AG09309 (cell line): ENCODE data around the gene KIF6.
A peak's percentile ranks its signal among the peaks of the same experiment; 100 is the strongest.

Experiments
- DNase-seq: peaks from one replicate; pipeline ENCODE4 v3.0.0-alpha.2; 2010; ENCODE audit warnings: low read depth
- H3K4me3 ChIP-seq: 2 replicates; pipeline ENCODE4 v1.5.1; 2011; ENCODE audit warnings: mild to moderate bottlenecking, low read depth, low read length, moderate library complexity; ENCODE audit not compliant: control insufficient read depth
- TF ChIP-seq, protein P1 (sequence below): IDR thresholded peaks from 2 replicates; pipeline ENCODE4 v1.5.1; 2011; ENCODE audit warnings: mild to moderate bottlenecking, low read depth, low read length, inconsistent platforms; ENCODE audit not compliant: insufficient read depth, control insufficient read depth; ENCODE audit errors: missing control alignments

Gene KIF6

DNA sequence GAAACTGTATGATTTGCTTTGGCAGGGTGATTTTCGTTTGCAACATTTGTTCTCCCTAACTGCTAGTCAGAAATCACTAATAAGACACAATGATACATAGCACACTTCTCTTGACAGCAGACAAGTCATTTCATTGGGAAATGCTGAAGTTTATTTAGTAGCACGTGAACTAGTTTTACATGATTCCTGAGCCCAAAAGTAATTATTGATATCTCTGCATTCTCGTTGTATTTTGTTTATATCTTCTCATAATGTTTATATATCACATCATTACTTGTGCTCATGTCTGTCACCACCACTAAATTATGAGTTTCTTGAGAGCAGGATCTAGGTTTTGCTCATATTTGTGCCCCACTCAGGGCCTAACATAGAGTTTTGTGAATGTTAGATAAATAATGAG lies 151.7 kb downstream of the KIF6 start:
- H3K4me3 ChIP-seq = no peak overlapping the region
- no peak for DNase-seq
- TF ChIP-seq, protein P1, sequence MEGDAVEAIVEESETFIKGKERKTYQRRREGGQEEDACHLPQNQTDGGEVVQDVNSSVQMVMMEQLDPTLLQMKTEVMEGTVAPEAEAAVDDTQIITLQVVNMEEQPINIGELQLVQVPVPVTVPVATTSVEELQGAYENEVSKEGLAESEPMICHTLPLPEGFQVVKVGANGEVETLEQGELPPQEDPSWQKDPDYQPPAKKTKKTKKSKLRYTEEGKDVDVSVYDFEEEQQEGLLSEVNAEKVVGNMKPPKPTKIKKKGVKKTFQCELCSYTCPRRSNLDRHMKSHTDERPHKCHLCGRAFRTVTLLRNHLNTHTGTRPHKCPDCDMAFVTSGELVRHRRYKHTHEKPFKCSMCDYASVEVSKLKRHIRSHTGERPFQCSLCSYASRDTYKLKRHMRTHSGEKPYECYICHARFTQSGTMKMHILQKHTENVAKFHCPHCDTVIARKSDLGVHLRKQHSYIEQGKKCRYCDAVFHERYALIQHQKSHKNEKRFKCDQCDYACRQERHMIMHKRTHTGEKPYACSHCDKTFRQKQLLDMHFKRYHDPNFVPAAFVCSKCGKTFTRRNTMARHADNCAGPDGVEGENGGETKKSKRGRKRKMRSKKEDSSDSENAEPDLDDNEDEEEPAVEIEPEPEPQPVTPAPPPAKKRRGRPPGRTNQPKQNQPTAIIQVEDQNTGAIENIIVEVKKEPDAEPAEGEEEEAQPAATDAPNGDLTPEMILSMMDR = no peak

DNA sequence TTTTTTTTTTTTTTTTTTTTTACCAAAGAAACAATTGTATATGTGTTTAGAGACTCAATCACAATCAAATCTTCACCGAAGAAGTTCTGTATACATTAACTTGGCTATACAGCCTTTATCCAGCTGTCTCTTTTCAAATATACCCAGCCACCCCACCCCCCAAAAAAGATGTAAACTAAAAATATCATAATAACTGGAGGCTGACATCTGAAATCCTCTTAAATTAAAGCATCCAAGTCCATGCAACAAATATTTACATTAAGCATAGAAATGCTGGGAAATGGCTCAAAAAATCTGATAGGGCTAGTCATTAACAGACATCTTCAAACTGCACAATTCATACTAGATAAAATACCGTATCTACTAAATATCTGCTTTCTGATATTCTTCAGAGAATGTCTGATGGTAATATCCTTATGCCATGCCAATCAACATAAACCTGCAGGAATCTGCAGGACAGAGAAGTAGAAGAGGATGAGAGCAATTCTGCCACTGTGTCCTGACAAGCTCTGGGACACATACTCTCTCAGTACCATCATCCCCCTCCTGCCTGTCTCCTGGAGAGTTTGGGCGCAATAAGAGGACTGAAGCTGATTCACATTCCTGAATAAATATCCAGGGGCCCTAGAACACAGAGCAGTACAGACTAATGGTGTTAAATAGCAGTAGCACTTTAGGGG lies 152.4 kb downstream of the KIF6 start:
- TF ChIP-seq, protein P1 = no peak
- H3K4me3 ChIP-seq = no peak overlapping the region
- DNase-seq = no peak

- peak; percentile 59 for DNase-seq
- TF ChIP-seq, protein P1 = no peak
- H3K4me3 ChIP-seq = no peak overlapping the region
Observed at GRCh38 chr6:39568896-39569295, 156.3 kb downstream of the KIF6 start.

DNA sequence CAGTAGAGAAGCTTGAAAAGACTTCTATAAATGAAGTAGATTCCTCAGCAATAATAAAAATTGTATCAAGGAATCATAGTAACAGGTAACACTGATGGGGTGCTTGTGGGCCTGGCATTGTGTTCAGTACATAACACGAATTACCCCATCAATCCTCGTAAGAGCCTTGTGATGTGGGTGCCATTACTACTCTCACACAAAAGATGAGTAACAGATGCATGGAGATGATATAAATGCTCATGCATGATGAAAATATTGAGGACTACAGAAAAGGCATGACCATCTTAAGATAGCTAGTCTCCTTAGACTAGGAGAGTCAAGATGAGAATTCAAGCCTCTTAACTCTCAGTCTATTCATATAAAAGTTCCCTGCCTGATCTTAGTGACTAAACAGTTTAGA lies 158.1 kb downstream of the KIF6 start:
- DNase-seq = no peak
- no peak overlapping the region for H3K4me3 ChIP-seq
- TF ChIP-seq, protein P1 = no peak

DNA sequence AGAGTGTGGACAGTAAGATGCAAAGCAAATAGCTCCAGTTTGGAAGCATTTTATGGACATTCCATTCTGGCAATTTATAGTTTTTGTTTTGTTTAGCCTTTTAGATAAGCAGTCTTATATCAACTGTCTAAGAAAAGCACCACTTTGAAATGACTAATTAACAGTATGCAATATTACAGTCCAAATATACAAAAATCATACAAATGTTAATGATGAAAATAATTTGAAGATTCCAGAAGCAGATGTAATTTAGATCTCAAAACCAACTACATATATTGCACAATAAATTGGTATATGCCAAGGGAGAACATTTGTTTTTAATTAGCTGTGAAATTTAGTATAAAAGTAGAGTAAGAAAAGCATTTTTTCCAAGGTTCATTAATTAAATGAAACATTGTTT lies 158.8 kb downstream of the KIF6 start:
- DNase-seq = no peak
- TF ChIP-seq, protein P1 = no peak
- no peak overlapping the region for H3K4me3 ChIP-seq

GRCh38 chr6:39565956-39566355 lies 159.3 kb downstream of the KIF6 start:
- TF ChIP-seq, protein P1 = no peak
- no peak for DNase-seq
- H3K4me3 ChIP-seq = no peak overlapping the region

GRCh38 chr6:39563566-39564311 lies 161.5 kb downstream of the KIF6 start:
- TF ChIP-seq, protein P1 = no peak
- DNase-seq = no peak
- H3K4me3 ChIP-seq = no peak overlapping the region
